ELF-1 (cell line): Measurements from ENCODE around the gene RHEB.
"Not testable (repeated sequence)": the region's sequence is repeated elsewhere in the genome, so short reads cannot be mapped to it uniquely, and the experiment has no call there.

Experiments
- DNase-seq: peaks from one replicate; pipeline ENCODE4 v3.0.0-alpha.2; 2016; ENCODE audit warnings: low read depth, low spot score

The RHEB gene

GRCh38 chr7:151519765-151520418 lies at the start of gene RHEB:
RHEB (minus strand) TSS chr7:151519895; CDS start chr7:151519511, 384 bp downstream.
- peak; percentile 98 for DNase-seq

GRCh38 chr7:151566897-151567320 lies 47.2 kb upstream of the RHEB start:
- peak; percentile 17 for DNase-seq

- no peak for DNase-seq
Observed at GRCh38 chr7:151565541-151565940, 45.8 kb upstream of the RHEB start.

GRCh38 chr7:151560243-151560642 lies 40.5 kb upstream of the RHEB start:
- DNase-seq = no peak

GRCh38 chr7:151559557-151560183 lies 40.0 kb upstream of the RHEB start:
- no peak for DNase-seq

- no peak for DNase-seq
Observed at GRCh38 chr7:151558575-151558974, 38.9 kb upstream of the RHEB start.

- no peak for DNase-seq
Observed at GRCh38 chr7:151556592-151556991, 36.9 kb upstream of the RHEB start.

GRCh38 chr7:151553356-151553755 lies 33.7 kb upstream of the RHEB start:
- DNase-seq = no peak

GRCh38 chr7:151552352-151553028 lies 32.8 kb upstream of the RHEB start:
- DNase-seq = no peak

- DNase-seq = peak; percentile 23
Observed at GRCh38 chr7:151551820-151552219, 32.1 kb upstream of the RHEB start.

GRCh38 chr7:151550656-151551286 lies 31.1 kb upstream of the RHEB start:
- DNase-seq = no peak

- no peak for DNase-seq
Observed at GRCh38 chr7:151549644-151550043, 29.9 kb upstream of the RHEB start.

- DNase-seq = no peak
Observed at GRCh38 chr7:151549083-151549482, 29.4 kb upstream of the RHEB start.

GRCh38 chr7:151544183-151544582 lies 24.5 kb upstream of the RHEB start:
- no peak for DNase-seq

- DNase-seq = no peak
Observed at GRCh38 chr7:151542606-151543130, 23.0 kb upstream of the RHEB start.

GRCh38 chr7:151541709-151542499 lies 22.2 kb upstream of the RHEB start:
- DNase-seq = no peak

- DNase-seq = no peak
Observed at GRCh38 chr7:151540146-151540545, 20.5 kb upstream of the RHEB start.

- DNase-seq = peak; percentile 50
Observed at GRCh38 chr7:151539088-151539671, 19.5 kb upstream of the RHEB start.

- no peak for DNase-seq
Observed at GRCh38 chr7:151537818-151538561, 18.3 kb upstream of the RHEB start.

GRCh38 chr7:151536178-151536577 lies 16.5 kb upstream of the RHEB start:
- DNase-seq = not testable (repeated sequence)
